ENCODE data around the gene ZNF429. TPM values are rescaled to one million over a fixed set of nuclear protein-coding genes. Genes with fewer than 3 reads are reported as not detected.
"Not testable (repeated sequence)": the region's sequence is repeated elsewhere in the genome, so short reads cannot be mapped to it uniquely, and the experiment has no call there.

The ZNF429 gene
- total RNA-seq, 6 donors from 2014 or later = 11.8 to 35.2 (median 24.3) TPM

- no peak overlapping the region for H3K4me3 ChIP-seq
- DNase-seq = no peak
- no peaks in the 10 kb centered on the region for H3K27me3 ChIP-seq
- 65 to 91% methylated on average over 1 of the region's 1 CpG for WGBS, 2 donors
- peaks cover 0 to 7% (median 0%) of the 10 kb centered on the region in 4 donors for H3K4me1 ChIP-seq
- TF ChIP-seq EP300 (IDR thresholded peaks at IDR 0.05) (no peak), POLR2AphosphoS5 (IDR thresholded peaks at IDR 0.05) (no peak), POLR2A (IDR thresholded peaks at IDR 0.05) (no peak)
- TF ChIP-seq, protein P1, sequence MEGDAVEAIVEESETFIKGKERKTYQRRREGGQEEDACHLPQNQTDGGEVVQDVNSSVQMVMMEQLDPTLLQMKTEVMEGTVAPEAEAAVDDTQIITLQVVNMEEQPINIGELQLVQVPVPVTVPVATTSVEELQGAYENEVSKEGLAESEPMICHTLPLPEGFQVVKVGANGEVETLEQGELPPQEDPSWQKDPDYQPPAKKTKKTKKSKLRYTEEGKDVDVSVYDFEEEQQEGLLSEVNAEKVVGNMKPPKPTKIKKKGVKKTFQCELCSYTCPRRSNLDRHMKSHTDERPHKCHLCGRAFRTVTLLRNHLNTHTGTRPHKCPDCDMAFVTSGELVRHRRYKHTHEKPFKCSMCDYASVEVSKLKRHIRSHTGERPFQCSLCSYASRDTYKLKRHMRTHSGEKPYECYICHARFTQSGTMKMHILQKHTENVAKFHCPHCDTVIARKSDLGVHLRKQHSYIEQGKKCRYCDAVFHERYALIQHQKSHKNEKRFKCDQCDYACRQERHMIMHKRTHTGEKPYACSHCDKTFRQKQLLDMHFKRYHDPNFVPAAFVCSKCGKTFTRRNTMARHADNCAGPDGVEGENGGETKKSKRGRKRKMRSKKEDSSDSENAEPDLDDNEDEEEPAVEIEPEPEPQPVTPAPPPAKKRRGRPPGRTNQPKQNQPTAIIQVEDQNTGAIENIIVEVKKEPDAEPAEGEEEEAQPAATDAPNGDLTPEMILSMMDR (IDR thresholded peaks at IDR 0.05) = no peak
- ATAC-seq (ENCODE audit: low FRiP score in 2 of 2) = no peak
- no peak overlapping the region for H3K27ac ChIP-seq
- H3K36me3 ChIP-seq = peaks cover 0 to 5% (median 0%) of the 10 kb centered on the region in 4 donors
- peaks cover 0 to 23% (median 17%) of the 10 kb centered on the region in 4 donors for H3K9me3 ChIP-seq
Observed at GRCh38 chr19:21564406-21564805, 59.0 kb downstream of the ZNF429 start.

DNA sequence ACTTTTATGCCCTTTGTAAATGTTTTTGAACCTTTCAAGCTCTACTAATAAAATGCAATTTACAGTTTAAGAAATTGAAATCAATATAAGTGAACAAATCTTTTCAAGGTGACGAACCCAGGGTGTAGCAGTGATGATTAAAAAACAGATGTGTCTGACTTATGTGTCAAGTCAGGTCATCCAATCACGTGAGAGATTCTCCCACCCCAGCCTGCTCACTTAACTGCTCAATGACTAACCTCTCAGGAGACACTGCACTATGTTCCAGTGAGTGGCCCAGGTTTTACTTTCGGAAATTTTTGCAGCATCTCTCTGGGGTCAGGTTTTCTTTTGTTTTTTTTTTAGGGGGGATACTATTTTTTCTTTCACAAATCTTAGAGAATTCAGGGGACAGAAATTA, 60.7 kb downstream of the ZNF429 start:
- 62 to 80% methylated on average over 3 of the region's 3 CpGs for WGBS, 2 donors

DNA sequence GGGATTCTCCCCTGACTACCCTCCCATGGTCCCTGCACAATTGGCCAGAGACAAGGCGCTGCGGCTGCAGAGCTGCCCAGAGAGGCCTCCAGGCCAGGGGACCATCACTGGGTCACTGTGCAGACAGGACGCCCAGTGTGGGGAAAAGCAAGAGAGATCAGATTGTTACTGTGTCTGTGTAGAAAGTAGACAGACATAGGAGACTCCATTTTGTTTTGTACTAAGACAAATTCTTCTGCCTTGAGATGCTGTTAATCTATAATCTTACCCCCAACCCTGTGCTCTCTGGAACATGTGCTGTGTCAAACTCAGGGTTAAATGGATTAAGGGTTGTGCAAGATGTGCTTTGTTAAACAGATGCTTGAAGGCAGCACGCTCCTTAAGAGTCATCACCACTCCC, 62.4 kb downstream of the ZNF429 start:
- H3K36me3 ChIP-seq; H3K27me3 ChIP-seq; H3K4me1 ChIP-seq; DNase-seq; ATAC-seq (ENCODE audit: low FRiP score in 2 of 2): not testable (repeated sequence)
- 69 to 73% methylated on average over 4 of the region's 4 CpGs for WGBS, 2 donors
- H3K27ac ChIP-seq = peak overlapping the region in 1 of 4 donors; percentile 87
- peak overlapping the region in 3 of 4 donors; percentile 25 to 53 (median 41) for H3K4me3 ChIP-seq
- peaks cover 0 to 22% (median 3%) of the 10 kb centered on the region in 4 donors for H3K9me3 ChIP-seq

More for the DNA sequence above, 60.7 kb downstream of the ZNF429 start:
- no peaks in the 10 kb centered on the region for H3K27me3 ChIP-seq
- H3K4me3 ChIP-seq = no peak overlapping the region
- TF ChIP-seq EP300 (IDR thresholded peaks at IDR 0.05) (no peak), POLR2AphosphoS5 (IDR thresholded peaks at IDR 0.05) (no peak), POLR2A (IDR thresholded peaks at IDR 0.05) (no peak)
- TF ChIP-seq, protein P1 (IDR thresholded peaks at IDR 0.05) = no peak
- no peak overlapping the region for H3K27ac ChIP-seq
- DNase-seq (no peak), ATAC-seq (ENCODE audit: low FRiP score in 2 of 2) (no peak)
- peaks cover 0 to 18% (median 10%) of the 10 kb centered on the region in 4 donors for H3K9me3 ChIP-seq
- H3K36me3 ChIP-seq = peaks cover 0 to 5% (median 0%) of the 10 kb centered on the region in 4 donors
- H3K4me1 ChIP-seq = peaks cover 0 to 7% (median 0%) of the 10 kb centered on the region in 4 donors

GRCh38 chr19:21568816-21569493, 63.6 kb downstream of the ZNF429 start:
- peaks cover 0 to 2% (median 0%) of the 10 kb centered on the region in 4 donors for H3K36me3 ChIP-seq
- peak overlapping the region in 3 of 4 donors; percentile 43 to 87 (median 74) for H3K27ac ChIP-seq

GRCh38 chr19:21569494-21569865, 64.1 kb downstream of the ZNF429 start:
- Histone ChIP-seq H3K27me3 (no peaks in the 10 kb centered on the region), H3K27ac (peak overlapping the region in 2 of 4 donors; percentile 74 to 87), H3K4me3 (peak overlapping the region in 2 of 4 donors; percentile 42 to 53), H3K4me1 (peaks cover 0 to 7% (median 0%) of the 10 kb centered on the region in 4 donors), H3K36me3 (no peaks in the 10 kb centered on the region), H3K9me3 (peaks cover 0 to 29% (median 1%) of the 10 kb centered on the region in 4 donors)
- ATAC-seq (ENCODE audit: low FRiP score in 2 of 2) (peak in 1 of 2 donors; percentile 73), DNase-seq (peak in 1 of 2 donors; percentile 79)
- no peak for TF ChIP-seq POLR2A (IDR thresholded peaks at IDR 0.05)
- TF ChIP-seq POLR2AphosphoS5 (IDR thresholded peaks at IDR 0.05) = no peak
- TF ChIP-seq, protein P1 (IDR thresholded peaks at IDR 0.05) = no peak
- TF ChIP-seq EP300 (IDR thresholded peaks at IDR 0.05) = no peak
- WGBS, 2 donors = 47 to 83% methylated on average over 16 of the region's 16 CpGs

More at GRCh38 chr19:21568816-21569493, 63.6 kb downstream of the ZNF429 start:
- DNase-seq (peak in 1 of 2 donors; percentile 90), ATAC-seq (ENCODE audit: low FRiP score in 2 of 2) (peak; percentile 69 to 97)
- TF ChIP-seq EP300 (IDR thresholded peaks at IDR 0.05) = no peak
- peak in 2 of 4 donors; percentile 51 to 84 for TF ChIP-seq POLR2A (IDR thresholded peaks at IDR 0.05)
- TF ChIP-seq POLR2AphosphoS5 (IDR thresholded peaks at IDR 0.05) = peak; percentile 7 to 76
- TF ChIP-seq, protein P1 (IDR thresholded peaks at IDR 0.05) = no peak
- peaks cover 0 to 29% (median 1%) of the 10 kb centered on the region in 4 donors for H3K9me3 ChIP-seq
- 39 to 69% methylated on average over 21 of the region's 21 CpGs for WGBS, 2 donors
- peaks cover 0 to 7% (median 0%) of the 10 kb centered on the region in 4 donors for H3K4me1 ChIP-seq
- H3K4me3 ChIP-seq = peak overlapping the region in 3 of 4 donors; percentile 39 to 53 (median 42)
- H3K27me3 ChIP-seq = no peaks in the 10 kb centered on the region
